M059J (cell line): ENCODE measurements around the gene CDH19. TPM values are rescaled to one million over a fixed set of nuclear protein-coding genes. Genes with fewer than 3 reads are reported as not detected.

ENCODE experiments used
- DNase-seq: peaks from one replicate; pipeline ENCODE4 v3.0.0-alpha.2; 2012; ENCODE audit warnings: low read depth
- total RNA-seq: library from RNA; depleted of rRNA; stranded (reverse); fragments of >200 nt; shearing (Covaris generic); gene quantifications from 2 replicates; pipeline ENCODE4 v1.2.3, GENCODE V29; 2014; rRNA removed

Gene CDH19
- not detected in 2 replicates for total RNA-seq

DNA sequence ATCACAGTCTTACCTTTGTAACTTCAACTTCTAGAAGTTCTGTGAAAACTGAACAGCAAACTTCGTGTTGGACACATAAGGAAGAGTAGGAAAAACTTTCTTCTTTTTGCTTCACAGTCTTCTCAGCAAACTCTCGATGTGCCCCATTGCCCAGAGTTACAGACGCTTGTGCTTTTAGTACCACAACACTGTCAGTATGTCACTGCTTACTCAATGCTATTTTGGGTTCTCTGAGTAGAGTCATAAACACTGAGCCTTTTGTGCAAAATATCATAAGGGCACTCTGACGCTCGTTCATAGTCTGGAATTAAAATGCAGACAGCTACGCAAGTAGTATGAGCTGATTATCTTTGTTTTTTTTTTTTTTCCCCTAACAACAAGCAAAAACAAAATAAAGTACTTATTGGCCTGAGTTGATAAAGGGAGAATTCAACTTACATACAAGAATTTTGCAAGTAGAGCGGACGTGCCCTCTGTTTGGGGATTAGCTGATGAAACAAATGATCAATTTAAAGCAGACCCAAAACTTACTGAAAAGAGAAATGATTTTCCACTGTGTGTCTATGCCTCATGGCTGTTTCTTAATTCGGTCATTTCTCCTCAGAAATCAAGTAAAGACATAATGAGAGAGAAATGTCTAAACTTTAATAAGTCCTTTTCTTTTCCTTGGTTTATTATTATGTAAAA, at the start of gene CDH19:
Gene CDH19, minus strand, starts transcription at position 150 of the 687 bp plus-strand sequence. CDS start 31,886 bp downstream, outside the sequence.
- DNase-seq, result no peak

- no peak for DNase-seq
Observed at GRCh38 chr18:66647671-66648070, 43.8 kb upstream of the CDH19 start.

GRCh38 chr18:66646609-66647008, 42.7 kb upstream of the CDH19 start:
- DNase-seq, result no peak

GRCh38 chr18:66645983-66646382, 42.1 kb upstream of the CDH19 start:
- no peak for DNase-seq

GRCh38 chr18:66641056-66641455, 37.2 kb upstream of the CDH19 start:
- DNase-seq, result no peak

DNA sequence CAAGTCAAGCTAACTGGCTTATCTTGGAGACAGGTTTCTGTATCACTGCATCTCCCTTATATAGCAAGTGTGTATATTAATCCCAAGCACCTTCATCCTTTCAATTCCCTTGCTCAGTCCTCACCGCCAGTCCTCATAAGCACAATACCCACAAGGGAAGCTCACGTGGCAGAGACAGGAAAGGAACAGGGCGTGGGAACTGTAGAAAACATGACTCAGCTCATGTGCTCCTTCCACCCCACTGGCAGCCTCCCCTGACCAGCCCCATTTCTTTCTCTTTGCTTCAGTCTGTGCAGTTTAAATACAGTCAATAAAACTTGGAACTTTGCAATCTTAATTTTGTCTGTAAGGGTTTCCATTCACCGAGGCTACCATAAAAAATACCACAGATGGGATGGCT, 36.5 kb upstream of the CDH19 start:
- no peak for DNase-seq

GRCh38 chr18:66638856-66639629, 35.2 kb upstream of the CDH19 start:
- no peak for DNase-seq

DNA sequence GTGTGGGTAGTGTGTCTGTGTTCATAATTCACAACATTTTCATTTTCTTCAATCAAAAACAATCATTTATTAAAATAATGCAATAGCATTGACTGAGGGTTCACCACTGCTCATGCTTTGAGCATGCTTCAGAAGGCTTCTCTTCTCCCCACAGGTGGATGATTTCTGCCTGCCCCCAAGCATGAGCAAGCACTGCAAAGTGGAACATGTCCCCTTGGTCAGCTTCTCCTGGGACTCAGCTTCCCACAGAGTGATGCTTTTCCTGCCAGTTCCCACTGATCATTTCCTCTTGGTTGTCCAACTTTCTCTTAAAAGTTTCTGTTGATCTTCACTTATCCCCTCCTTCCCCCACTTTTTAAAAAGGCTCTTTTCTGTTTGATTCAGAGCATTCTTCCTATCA, 31.5 kb upstream of the CDH19 start:
- DNase-seq, result no peak

GRCh38 chr18:66632756-66633155, 28.9 kb upstream of the CDH19 start:
- DNase-seq, result no peak

- no peak for DNase-seq
Observed at GRCh38 chr18:66630831-66631230, 26.9 kb upstream of the CDH19 start.

DNA sequence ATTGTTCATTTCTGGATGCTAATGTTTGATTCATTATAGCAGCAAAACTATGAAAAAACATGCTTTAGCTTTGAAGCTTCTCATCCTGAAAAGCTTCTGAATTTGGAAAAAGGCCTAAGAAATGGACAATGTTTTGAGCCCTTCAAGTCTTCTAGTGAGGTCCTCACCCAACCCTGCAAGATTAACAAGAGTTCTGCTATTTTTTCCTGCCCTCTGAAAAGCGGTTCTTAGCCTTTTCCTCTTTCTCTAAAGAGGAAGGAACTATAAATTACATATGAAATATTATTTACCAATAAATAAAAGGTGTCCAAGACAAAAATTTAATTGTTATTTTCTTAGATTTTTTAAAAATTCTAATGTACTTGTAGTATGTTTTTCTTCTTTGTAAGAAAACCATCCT, 19.9 kb upstream of the CDH19 start:
- DNase-seq, result no peak

GRCh38 chr18:66621816-66622576, 18.1 kb upstream of the CDH19 start:
- no peak for DNase-seq

DNA sequence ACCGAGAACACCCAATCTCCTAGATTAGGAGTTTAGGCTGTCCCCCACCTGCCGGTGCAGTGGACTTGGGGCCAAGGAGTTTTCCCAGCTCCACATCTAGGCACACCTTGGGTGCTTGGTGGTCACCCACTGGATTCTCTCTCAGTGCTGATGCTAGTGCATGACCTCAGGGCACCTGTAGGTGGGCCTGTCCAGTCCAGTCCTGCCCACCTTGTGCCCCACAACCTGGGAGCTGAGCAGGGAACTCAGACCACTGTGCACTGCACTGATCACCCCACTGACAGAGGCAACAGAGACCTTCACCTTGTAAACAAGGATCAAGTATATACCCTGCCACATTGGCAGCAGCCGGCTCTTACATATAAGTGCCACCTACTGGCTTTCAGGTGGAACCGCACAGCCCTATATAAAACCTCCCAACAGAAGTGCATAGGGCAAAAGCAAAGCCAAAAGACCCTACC, 12.7 kb upstream of the CDH19 start:
- DNase-seq, result no peak

DNA sequence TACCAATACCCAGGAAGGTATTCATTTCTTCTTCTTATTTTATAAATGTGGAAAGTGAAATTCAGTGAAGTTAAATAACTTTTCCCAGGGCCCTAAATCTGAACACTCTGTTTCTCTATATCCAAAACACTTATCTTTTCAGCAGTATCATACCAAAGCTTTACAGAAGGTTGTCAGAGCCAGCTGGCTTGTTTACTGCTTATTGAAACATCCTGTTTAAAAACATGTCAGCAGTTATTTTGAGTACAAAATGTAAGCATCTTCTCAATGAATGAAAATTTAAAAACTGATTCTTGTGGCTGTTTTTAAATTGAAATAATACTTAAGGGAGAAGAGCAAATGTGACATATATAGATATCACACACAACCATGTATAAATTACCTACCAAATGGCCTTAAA, 11.3 kb upstream of the CDH19 start:
- DNase-seq, result no peak

- no peak for DNase-seq
Observed at GRCh38 chr18:66607632-66608031, 3.7 kb upstream of the CDH19 start.

DNA sequence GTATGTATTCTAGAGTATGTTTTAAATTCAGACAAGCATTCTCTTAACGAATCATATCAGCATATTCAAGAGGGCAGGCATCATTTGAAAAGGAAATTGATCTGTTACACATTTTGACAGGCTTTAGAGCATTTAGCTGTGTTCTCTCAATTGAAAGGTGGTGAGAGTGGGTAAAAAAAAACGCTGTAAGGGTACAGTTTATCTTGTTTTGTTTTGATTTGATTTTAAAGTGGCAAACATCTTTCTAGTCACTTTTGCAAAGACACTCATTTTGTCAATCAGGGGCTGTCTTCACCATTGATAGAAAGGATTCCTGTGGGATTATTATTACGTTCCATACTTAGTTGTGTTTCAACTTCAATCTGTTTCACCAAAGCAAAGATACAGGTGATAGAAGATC, 2.2 kb downstream of the CDH19 start:
- DNase-seq, result no peak

GRCh38 chr18:66599190-66599589, 4.7 kb downstream of the CDH19 start:
- no peak for DNase-seq

- no peak for DNase-seq
Observed at GRCh38 chr18:66587430-66587829, 16.5 kb downstream of the CDH19 start.

DNA sequence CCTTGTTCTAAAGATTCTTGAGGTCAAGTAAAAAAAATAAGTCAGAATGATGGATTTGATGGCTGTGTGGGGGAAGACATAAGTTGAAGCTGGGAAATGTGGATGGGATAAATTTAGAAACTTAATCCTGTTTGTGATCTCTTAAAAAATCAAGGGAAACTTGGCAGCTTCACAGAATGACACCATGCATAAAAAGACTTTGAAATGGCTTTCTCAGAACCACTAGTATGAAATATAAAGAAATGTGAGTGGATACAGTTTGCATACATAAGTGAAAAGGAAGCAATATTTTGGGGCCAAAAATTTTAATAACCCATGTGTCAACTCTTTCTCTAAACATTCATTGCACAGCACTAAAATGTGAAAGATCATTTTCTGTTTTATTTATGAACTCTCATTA, 21.7 kb downstream of the CDH19 start:
- no peak for DNase-seq

DNA sequence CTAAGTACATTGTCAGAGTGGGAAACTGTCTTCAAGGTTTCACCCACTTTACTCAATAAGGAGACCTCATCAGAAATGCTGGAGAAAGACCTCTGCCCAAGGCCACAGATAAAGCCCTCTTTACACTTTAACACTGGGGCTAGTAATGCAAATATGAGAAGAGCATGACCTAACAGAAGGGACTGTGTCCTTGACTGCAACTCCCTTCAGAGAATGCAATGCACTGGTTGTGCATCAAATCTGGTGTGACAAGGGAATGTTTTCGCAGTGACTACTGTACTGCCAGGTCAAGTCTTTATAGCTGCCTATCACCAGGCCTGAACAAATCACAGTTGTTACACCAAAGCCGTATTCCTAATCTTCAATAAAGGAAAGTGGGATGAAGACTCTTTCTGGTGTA, 28.6 kb downstream of the CDH19 start:
- no peak for DNase-seq

DNA sequence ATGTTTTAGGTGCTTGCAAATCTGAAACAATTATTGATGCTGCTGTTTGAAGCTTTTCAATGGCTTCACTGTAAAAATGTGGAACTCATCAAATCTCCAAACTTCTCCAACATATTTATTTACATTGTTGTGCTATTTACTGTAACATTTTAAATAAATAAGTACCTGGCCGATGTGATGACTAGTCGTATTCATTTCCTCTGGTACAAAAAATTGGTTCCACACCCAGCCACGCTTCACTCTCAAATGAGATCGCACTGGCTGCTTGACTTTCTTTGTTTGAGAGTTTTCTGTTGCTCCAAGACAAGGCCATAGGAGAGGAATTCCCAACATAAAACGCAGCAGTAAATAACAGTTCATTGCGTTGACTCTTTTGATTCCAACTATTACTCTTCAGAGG, 32.0 kb downstream of the CDH19 start:
- no peak for DNase-seq

GRCh38 chr18:66566616-66567015, 37.3 kb downstream of the CDH19 start:
- no peak for DNase-seq

- no peak for DNase-seq
Observed at GRCh38 chr18:66564236-66564635, 39.7 kb downstream of the CDH19 start.
